Keratinocyte (primary cell): ENCODE data around the gene PPARGC1A.

Experiments
- CTCF ChIP-seq, 3 experiments: IDR thresholded peaks in 1 of 3; conservative IDR thresholded peaks in 1 of 3; optimal IDR thresholded peaks in 1 of 3; 2 replicates in 2 of 3; 3 replicates in 1 of 3; pipeline versions ENCODE3 to v1.5.1; 2011; ENCODE audit warnings: low read length in 3 of 3, mild to moderate bottlenecking in 3 of 3, moderate library complexity in 2 of 3, control low read depth in 1 of 3, inconsistent platforms in 1 of 3; ENCODE audit not compliant: insufficient read depth in 2 of 3; ENCODE audit errors: extremely low read depth in 1 of 3
- EZH2 ChIP-seq: IDR thresholded peaks from one replicate; pipeline ENCODE4 v1.6.1; 2012; ENCODE audit warnings: inconsistent platforms, mild to moderate bottlenecking, low read length, moderate library complexity

GRCh38 chr4:23860919-23861318, 28.9 kb downstream of the PPARGC1A start:
- TF ChIP-seq CTCF (optimal IDR thresholded peaks at IDR 0.05 in 1 of 3, IDR thresholded peaks at IDR 0.05 in 1 of 3, conservative IDR thresholded peaks at IDR 0.05 in 1 of 3; ENCODE audit: extremely low read depth in 1 of 3, insufficient read depth in 2 of 3, low read length in 3 of 3): no peak
- no peak for TF ChIP-seq EZH2
